Liver (tissue), 3 donors: ENCODE data around the gene ENO4.

Source experiments
- EGR1 ChIP-seq, 2 donors: IDR thresholded peaks; 2 replicates each; pipeline ENCODE4 v1.6.1; 2016 to 2018; ENCODE audit warnings: antibody characterized with exemption in 2 of 2, low read depth in 2 of 2
- GABPA ChIP-seq, 2 donors: IDR thresholded peaks in 1 of 2; conservative IDR thresholded peaks in 1 of 2; 2 replicates each; pipeline ENCODE4 v1.6.1; 2016; ENCODE audit warnings: antibody characterized with exemption in 2 of 2, mild to moderate bottlenecking in 1 of 2, moderate library complexity in 1 of 2
- JUND ChIP-seq, 2 donors: IDR thresholded peaks; 2 replicates each; pipeline ENCODE4 v1.6.1; 2016; ENCODE audit warnings: antibody characterized with exemption in 2 of 2
- RAD21 ChIP-seq, 2 donors: IDR thresholded peaks; 2 replicates each; pipeline ENCODE4 v1.6.1; 2016; ENCODE audit warnings: antibody characterized with exemption in 2 of 2, mild to moderate bottlenecking in 2 of 2
- SP1 ChIP-seq: IDR thresholded peaks from 2 replicates; pipeline ENCODE4 v1.6.1; 2018; ENCODE audit warnings: antibody characterized with exemption, mild to moderate bottlenecking
- TAF1 ChIP-seq: conservative IDR thresholded peaks from 2 replicates; pipeline ENCODE4 v1.6.1; 2016; ENCODE audit warnings: antibody characterized with exemption, mild to moderate bottlenecking
- YY1 ChIP-seq: IDR thresholded peaks from 2 replicates; pipeline ENCODE4 v1.6.1; 2016; ENCODE audit warnings: antibody characterized with exemption, mild to moderate bottlenecking
- TF ChIP-seq, protein P1 (sequence below): fragments of 150-350 bp; IDR thresholded peaks from 2 replicates; pipeline ENCODE4 v1.5.1; 2017; ENCODE audit warnings: improper control_type of control experiment, low read depth, low read length; ENCODE audit not compliant: missing input control
- TF ChIP-seq, protein P2 (sequence below): IDR thresholded peaks from 2 replicates; pipeline ENCODE4 v1.6.1; 2016; ENCODE audit warnings: antibody characterized with exemption
- TF ChIP-seq, protein P3 (sequence below): IDR thresholded peaks from 2 replicates; pipeline ENCODE4 v1.6.1; 2016; ENCODE audit warnings: antibody characterized with exemption, mild to moderate bottlenecking
- TF ChIP-seq, protein P4 (sequence below): IDR thresholded peaks from 2 replicates; pipeline ENCODE4 v1.6.1; 2016; ENCODE audit warnings: antibody characterized with exemption
- donor health status: healthy.
- donor health status: healthy.

DNA sequence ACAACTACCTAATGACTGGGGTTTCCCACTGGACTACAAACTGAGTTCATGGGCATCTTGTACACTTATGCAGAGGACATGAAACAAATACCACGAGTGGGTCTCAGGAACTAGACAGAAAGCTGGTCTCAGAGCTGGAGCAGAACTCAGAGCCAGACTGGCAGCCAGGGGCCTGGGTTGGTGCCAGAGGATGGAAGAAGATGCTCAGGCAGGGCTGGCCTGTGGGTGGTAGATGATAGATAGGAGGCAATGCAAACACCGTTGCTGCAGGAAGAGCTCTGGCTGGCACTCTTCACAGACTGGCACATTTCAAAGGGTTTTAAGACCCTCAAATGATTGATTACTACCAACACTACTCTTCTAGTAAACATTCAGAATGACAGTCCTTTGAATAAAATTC is 28.8 kb downstream of the ENO4 start:
- TF ChIP-seq, protein P1, sequence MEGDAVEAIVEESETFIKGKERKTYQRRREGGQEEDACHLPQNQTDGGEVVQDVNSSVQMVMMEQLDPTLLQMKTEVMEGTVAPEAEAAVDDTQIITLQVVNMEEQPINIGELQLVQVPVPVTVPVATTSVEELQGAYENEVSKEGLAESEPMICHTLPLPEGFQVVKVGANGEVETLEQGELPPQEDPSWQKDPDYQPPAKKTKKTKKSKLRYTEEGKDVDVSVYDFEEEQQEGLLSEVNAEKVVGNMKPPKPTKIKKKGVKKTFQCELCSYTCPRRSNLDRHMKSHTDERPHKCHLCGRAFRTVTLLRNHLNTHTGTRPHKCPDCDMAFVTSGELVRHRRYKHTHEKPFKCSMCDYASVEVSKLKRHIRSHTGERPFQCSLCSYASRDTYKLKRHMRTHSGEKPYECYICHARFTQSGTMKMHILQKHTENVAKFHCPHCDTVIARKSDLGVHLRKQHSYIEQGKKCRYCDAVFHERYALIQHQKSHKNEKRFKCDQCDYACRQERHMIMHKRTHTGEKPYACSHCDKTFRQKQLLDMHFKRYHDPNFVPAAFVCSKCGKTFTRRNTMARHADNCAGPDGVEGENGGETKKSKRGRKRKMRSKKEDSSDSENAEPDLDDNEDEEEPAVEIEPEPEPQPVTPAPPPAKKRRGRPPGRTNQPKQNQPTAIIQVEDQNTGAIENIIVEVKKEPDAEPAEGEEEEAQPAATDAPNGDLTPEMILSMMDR, result no peak
- TF ChIP-seq, protein P2, sequence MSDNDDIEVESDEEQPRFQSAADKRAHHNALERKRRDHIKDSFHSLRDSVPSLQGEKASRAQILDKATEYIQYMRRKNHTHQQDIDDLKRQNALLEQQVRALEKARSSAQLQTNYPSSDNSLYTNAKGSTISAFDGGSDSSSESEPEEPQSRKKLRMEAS, result no peak
- TF ChIP-seq RAD21 (IDR thresholded peaks at IDR 0.05) (no peak), TAF1 (no peak), YY1 (no peak), JUND (IDR thresholded peaks at IDR 0.05) (no peak), SP1 (no peak), GABPA (IDR thresholded peaks at IDR 0.05 in 1 of 2, conservative IDR thresholded peaks at IDR 0.05 in 1 of 2) (no peak), EGR1 (IDR thresholded peaks at IDR 0.05; ENCODE audit: low read depth in 2 of 2) (no peak)
- TF ChIP-seq, protein P3, sequence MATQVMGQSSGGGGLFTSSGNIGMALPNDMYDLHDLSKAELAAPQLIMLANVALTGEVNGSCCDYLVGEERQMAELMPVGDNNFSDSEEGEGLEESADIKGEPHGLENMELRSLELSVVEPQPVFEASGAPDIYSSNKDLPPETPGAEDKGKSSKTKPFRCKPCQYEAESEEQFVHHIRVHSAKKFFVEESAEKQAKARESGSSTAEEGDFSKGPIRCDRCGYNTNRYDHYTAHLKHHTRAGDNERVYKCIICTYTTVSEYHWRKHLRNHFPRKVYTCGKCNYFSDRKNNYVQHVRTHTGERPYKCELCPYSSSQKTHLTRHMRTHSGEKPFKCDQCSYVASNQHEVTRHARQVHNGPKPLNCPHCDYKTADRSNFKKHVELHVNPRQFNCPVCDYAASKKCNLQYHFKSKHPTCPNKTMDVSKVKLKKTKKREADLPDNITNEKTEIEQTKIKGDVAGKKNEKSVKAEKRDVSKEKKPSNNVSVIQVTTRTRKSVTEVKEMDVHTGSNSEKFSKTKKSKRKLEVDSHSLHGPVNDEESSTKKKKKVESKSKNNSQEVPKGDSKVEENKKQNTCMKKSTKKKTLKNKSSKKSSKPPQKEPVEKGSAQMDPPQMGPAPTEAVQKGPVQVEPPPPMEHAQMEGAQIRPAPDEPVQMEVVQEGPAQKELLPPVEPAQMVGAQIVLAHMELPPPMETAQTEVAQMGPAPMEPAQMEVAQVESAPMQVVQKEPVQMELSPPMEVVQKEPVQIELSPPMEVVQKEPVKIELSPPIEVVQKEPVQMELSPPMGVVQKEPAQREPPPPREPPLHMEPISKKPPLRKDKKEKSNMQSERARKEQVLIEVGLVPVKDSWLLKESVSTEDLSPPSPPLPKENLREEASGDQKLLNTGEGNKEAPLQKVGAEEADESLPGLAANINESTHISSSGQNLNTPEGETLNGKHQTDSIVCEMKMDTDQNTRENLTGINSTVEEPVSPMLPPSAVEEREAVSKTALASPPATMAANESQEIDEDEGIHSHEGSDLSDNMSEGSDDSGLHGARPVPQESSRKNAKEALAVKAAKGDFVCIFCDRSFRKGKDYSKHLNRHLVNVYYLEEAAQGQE, result no peak
- TF ChIP-seq, protein P4, sequence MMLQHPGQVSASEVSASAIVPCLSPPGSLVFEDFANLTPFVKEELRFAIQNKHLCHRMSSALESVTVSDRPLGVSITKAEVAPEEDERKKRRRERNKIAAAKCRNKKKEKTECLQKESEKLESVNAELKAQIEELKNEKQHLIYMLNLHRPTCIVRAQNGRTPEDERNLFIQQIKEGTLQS, result no peak
